IMR-90 (cell line): Measurements from ENCODE around the gene RNASEH2B. TPM values are rescaled to one million over a fixed set of nuclear protein-coding genes. Genes with fewer than 3 reads are reported as not detected.

Source experiments
- ATAC-seq: fragments of 200-7000 bp; cut with Tn5 transposase; 2 replicates; pipeline ENCODE4 v1.9.1; 2020; ENCODE audit warnings: low read depth, mild to moderate bottlenecking, moderate library complexity
- BruUV-seq: library from RNA; stranded (reverse); fragments of 400-500 nt; replicated peaks from 2 replicates; lab custom pipeline; 2021; lab: Mats Ljungman, UMichigan
- CTCF ChIA-PET: fragments of 300-600 bp; formaldehyde crosslinking; extraction: SDS; loops from one replicate; lab custom pipeline; 2021; ENCODE audit warnings: antibody characterized with exemption; lab: Yijun Ruan, JAX
- POLR2A ChIA-PET: fragments of 300-600 bp; sonication (Branson Sonifier 250); formaldehyde crosslinking; loops from one replicate; lab custom pipeline; 2022; ENCODE audit warnings: antibody characterized with exemption; ENCODE audit not compliant: unreplicated experiment; lab: Charles Lee
- DNase-seq: peaks from one replicate; pipeline ENCODE4 v3.0.0; 2013
- H2AFZ ChIP-seq: replicated peaks from 2 replicates; pipeline ENCODE3; 2013; ENCODE audit warnings: low read length, mild to moderate bottlenecking; ENCODE audit not compliant: poor library complexity
- H2AK5ac ChIP-seq: 2 replicates; pipeline ENCODE4 v1.6.1; 2013; ENCODE audit warnings: low read depth, low read length, inconsistent platforms
- H2AK9ac ChIP-seq: replicated peaks from 2 replicates; pipeline ENCODE3; 2013; ENCODE audit warnings: mild to moderate bottlenecking, low read depth, low read length, moderate library complexity; ENCODE audit not compliant: poor library complexity
- H2BK120ac ChIP-seq: 2 replicates; pipeline ENCODE4 v1.6.1; 2013; ENCODE audit warnings: low read depth, low read length, inconsistent platforms
- H2BK15ac ChIP-seq: 3 replicates; pipeline ENCODE4 v1.6.1; 2013; ENCODE audit warnings: low read depth, low read length, inconsistent platforms
- H2BK20ac ChIP-seq: 2 replicates; pipeline ENCODE4 v1.6.1; 2013; ENCODE audit warnings: low read depth, mild to moderate bottlenecking, inconsistent platforms, low read length, moderate library complexity
- H2BK5ac ChIP-seq: 2 replicates; pipeline ENCODE4 v1.6.1; 2013; ENCODE audit warnings: mild to moderate bottlenecking, low read depth, low read length, inconsistent platforms; ENCODE audit not compliant: poor library complexity, severe bottlenecking
- H3K14ac ChIP-seq: replicated peaks from 2 replicates; pipeline ENCODE4 v1.6.1; 2013; ENCODE audit warnings: low read depth, low read length, inconsistent platforms
- H3K18ac ChIP-seq: 2 replicates; pipeline ENCODE4 v1.6.1; 2013; ENCODE audit warnings: low read depth, low read length, control low read depth
- H3K23ac ChIP-seq: 2 replicates; pipeline ENCODE4 v1.6.1; 2013; ENCODE audit warnings: low read depth, low read length, inconsistent platforms
- H3K27ac ChIP-seq: 2 replicates; pipeline ENCODE4 v1.5.1; 2013; ENCODE audit warnings: mild to moderate bottlenecking, control low read depth, low read length; ENCODE audit not compliant: insufficient read depth
- H3K27me3 ChIP-seq: 2 replicates; pipeline ENCODE4 v1.6.1; 2013; ENCODE audit warnings: low read length; ENCODE audit not compliant: control insufficient read depth, insufficient read depth
- H3K36me3 ChIP-seq: 2 replicates; pipeline ENCODE4 v1.6.1; 2013; ENCODE audit warnings: low read length, mixed read lengths; ENCODE audit not compliant: control insufficient read depth, insufficient read depth
- H3K4ac ChIP-seq: 2 replicates; pipeline ENCODE4 v1.6.1; 2013; ENCODE audit warnings: low read depth, low read length, inconsistent platforms
- H3K4me1 ChIP-seq: 2 replicates; pipeline ENCODE4 v1.6.1; 2013; ENCODE audit warnings: low read length, mixed read lengths; ENCODE audit not compliant: control insufficient read depth, insufficient read depth
- H3K4me2 ChIP-seq: 2 replicates; pipeline ENCODE4 v1.6.1; 2013; ENCODE audit warnings: low read depth, mild to moderate bottlenecking, control low read depth, low read length, moderate library complexity
- H3K4me3 ChIP-seq: 2 replicates; pipeline ENCODE4 v1.5.1; 2013; ENCODE audit warnings: low read depth, mild to moderate bottlenecking, control low read depth, low read length, moderate library complexity; ENCODE audit not compliant: insufficient read depth
- H3K56ac ChIP-seq: 2 replicates; pipeline ENCODE4 v1.6.1; 2013; ENCODE audit warnings: low read length, inconsistent platforms; ENCODE audit not compliant: insufficient read depth; ENCODE audit errors: extremely low read depth
- H3K79me1 ChIP-seq, 2 experiments: 2 replicates each; pipeline ENCODE4 v1.6.1; 2013; ENCODE audit warnings: low read length in 2 of 2, inconsistent platforms in 1 of 2, low read depth in 1 of 2
- H3K9ac ChIP-seq: 2 replicates; pipeline ENCODE4 v1.6.1; 2013; ENCODE audit warnings: low read depth, low read length, control low read depth
- H3K9me1 ChIP-seq: 2 replicates; pipeline ENCODE4 v1.6.1; 2013; ENCODE audit warnings: low read length, inconsistent platforms; ENCODE audit not compliant: insufficient read depth
- H3K9me3 ChIP-seq: 2 replicates; pipeline ENCODE4 v1.6.1; 2013; ENCODE audit warnings: low read length; ENCODE audit not compliant: control insufficient read depth, insufficient read depth
- H4K20me1 ChIP-seq: 2 replicates; pipeline ENCODE4 v1.6.1; 2013; ENCODE audit warnings: low read length, inconsistent platforms; ENCODE audit not compliant: insufficient read depth
- H4K5ac ChIP-seq: 2 replicates; pipeline ENCODE4 v1.6.1; 2013; ENCODE audit warnings: mild to moderate bottlenecking, low read depth, low read length, control low read depth
- H4K8ac ChIP-seq, 2 experiments: 2 replicates each; pipeline ENCODE4 v1.6.1; 2013; ENCODE audit warnings: low read depth in 2 of 2, low read length in 2 of 2, control low read depth in 1 of 2, inconsistent platforms in 1 of 2
- H4K91ac ChIP-seq: 2 replicates; pipeline ENCODE4 v1.6.1; 2013; ENCODE audit warnings: low read depth, low read length, inconsistent platforms; ENCODE audit not compliant: insufficient read depth
- BHLHE40 ChIP-seq: fragments of 150-350 bp; IDR thresholded peaks from 2 replicates; pipeline ENCODE4 v1.6.1; 2016; ENCODE audit warnings: mild to moderate bottlenecking, low read depth, low read length
- CEBPB ChIP-seq: IDR thresholded peaks from 2 replicates; pipeline ENCODE4 v1.6.1; 2012; ENCODE audit warnings: low read depth, low read length, improper control_type of control experiment
- MAFK ChIP-seq: IDR thresholded peaks from 2 replicates; pipeline ENCODE4 v1.6.1; 2012; ENCODE audit warnings: low read depth, low read length, improper control_type of control experiment
- MXI1 ChIP-seq: IDR thresholded peaks from 2 replicates; pipeline ENCODE4 v1.6.1; 2012; ENCODE audit warnings: low read depth, mild to moderate bottlenecking, low read length, moderate library complexity, borderline replicate concordance
- POLR2A ChIP-seq: IDR thresholded peaks from 2 replicates; pipeline ENCODE4 v1.6.1; 2012; ENCODE audit warnings: mild to moderate bottlenecking, low read depth, low read length
- WGBS, 2 experiments: methylation state at CpG; one replicate each; pipeline versions ENCODE4 v1.1.5 to v1.1.7; 2013; ENCODE audit warnings: missing lambda C conversion rate in 2 of 2; ENCODE audit not compliant: insufficient read length in 1 of 2; ENCODE audit errors: extremely low coverage in 2 of 2; 5-methylcytosine and 5-hydroxymethylcytosine counted together
- dilution Hi-C: fragments of 300-500 bp; cut with HindIII; formaldehyde crosslinking; loops from one replicate; pipeline ENCODE4 v1.14.3; 2018; ENCODE audit warnings: low sequenced_read_pairs; ENCODE audit not compliant: unreplicated experiment
- in situ Hi-C: fragments of 300-500 bp; cut with MboI; formaldehyde crosslinking; loops from 3 replicates; pipeline ENCODE4 v1.14.3; 2019; ENCODE audit warnings: low sequenced_read_pairs, inconsistent platforms, mixed read lengths
- intact Hi-C: fragments of 100-400 bp; cut with micrococcal nuclease; formaldehyde crosslinking; loops from 2 replicates; pipeline ENCODE4 v1.10.0; 2022
- polyA plus RNA-seq, 3 experiments: library from polyadenylated mRNA; depleted of rRNA; stranded (reverse); fragments of >200 nt; gene quantifications; 2 replicates each; pipeline ENCODE4 v1.2.3, GENCODE V29; 2012; ENCODE audit warnings: low replicate concordance in 1 of 3
- total RNA-seq: library from RNA; depleted of rRNA; stranded (reverse); fragments of >200 nt; gene quantifications from 2 replicates; pipeline ENCODE4 v1.2.3, GENCODE V29; 2012
- TF ChIP-seq, protein P1 (sequence below): conservative IDR thresholded peaks from 2 replicates; pipeline ENCODE4 v1.5.1; 2012; ENCODE audit warnings: mild to moderate bottlenecking, low read depth, low read length, improper control_type of control experiment

The RNASEH2B gene
- total and polyA plus RNA-seq, 2 of the 4 experiments (the other 2 are of a cell fraction), result 11.2 to 14.2 TPM

DNA sequence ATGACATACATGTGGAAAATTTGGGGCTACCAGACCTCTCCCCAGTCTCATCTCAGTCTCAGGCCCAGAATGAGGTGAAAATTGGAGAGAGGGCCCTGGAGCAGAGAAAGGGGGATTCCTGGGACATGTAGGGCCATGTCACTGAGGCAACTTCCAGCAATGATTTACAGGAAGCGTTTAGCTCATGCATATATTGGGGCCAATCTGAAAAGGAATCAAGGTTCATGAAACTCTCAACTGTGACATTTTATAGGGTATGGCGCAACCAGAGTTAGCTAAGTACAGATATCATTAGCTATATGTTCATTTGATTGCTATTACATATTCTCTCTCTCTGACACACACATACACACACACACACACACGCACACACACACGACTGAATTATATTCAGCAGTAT is 86.3 kb downstream of the RNASEH2B start:
- no peak overlapping the region for H2AK9ac ChIP-seq
- H3K18ac ChIP-seq, result no peak overlapping the region
- H4K20me1 ChIP-seq, result no peaks in the 10 kb centered on the region
- H3K36me3 ChIP-seq, result no peaks in the 10 kb centered on the region
- intact Hi-C loops, result no loop called here
- no peak overlapping the region for H3K23ac ChIP-seq
- no peaks in the 10 kb centered on the region for H3K9me1 ChIP-seq
- H2AK5ac ChIP-seq, result no peak overlapping the region
- ATAC-seq, result no peak
- H3K27ac ChIP-seq, result no peak overlapping the region
- dilution Hi-C loops, result no loop called here
- no peak overlapping the region for H4K91ac ChIP-seq
- no TSS peak for BruUV-seq
- no peaks in the 10 kb centered on the region for H3K79me1 ChIP-seq
- H2AFZ ChIP-seq, result no peak overlapping the region
- peaks cover 6% of the 10 kb centered on the region; the same call in 1 of the 2 replicates for H3K4me1 ChIP-seq
- no peak overlapping the region for H2BK120ac ChIP-seq
- H3K4me2 ChIP-seq, result no peak overlapping the region
- WGBS, 2 experiments, result no CpG with 5 or more reads among the region's 4 CpGs
- no peak overlapping the region for H2BK15ac ChIP-seq
- H4K8ac ChIP-seq, result no peak overlapping the region
- ChIA-PET POLR2A (no interaction called here), CTCF (interaction anchor here (0.6 kb wide), 1 partner anchor 44 kb away, joined by 4 read pairs; no protein-coding TSS in a partner anchor)
- no peak overlapping the region for H3K4ac ChIP-seq
- H4K5ac ChIP-seq, result no peak overlapping the region
- no peak overlapping the region for H2BK20ac ChIP-seq
- no peak overlapping the region for H3K4me3 ChIP-seq
- H3K9ac ChIP-seq, result no peak overlapping the region
- H3K9me3 ChIP-seq, result no peaks in the 10 kb centered on the region
- no peak overlapping the region for H3K56ac ChIP-seq
- H3K14ac ChIP-seq, result no peak overlapping the region
- H3K27me3 ChIP-seq, result peaks cover 12% of the 10 kb centered on the region
- in situ Hi-C loops, result no loop called here
- peak; percentile 38; the same call in 1 of the 2 replicates for TF ChIP-seq CEBPB
- TF ChIP-seq MAFK, result no peak
- TF ChIP-seq POLR2A, result no peak
- no peak for TF ChIP-seq BHLHE40
- TF ChIP-seq, protein P1, sequence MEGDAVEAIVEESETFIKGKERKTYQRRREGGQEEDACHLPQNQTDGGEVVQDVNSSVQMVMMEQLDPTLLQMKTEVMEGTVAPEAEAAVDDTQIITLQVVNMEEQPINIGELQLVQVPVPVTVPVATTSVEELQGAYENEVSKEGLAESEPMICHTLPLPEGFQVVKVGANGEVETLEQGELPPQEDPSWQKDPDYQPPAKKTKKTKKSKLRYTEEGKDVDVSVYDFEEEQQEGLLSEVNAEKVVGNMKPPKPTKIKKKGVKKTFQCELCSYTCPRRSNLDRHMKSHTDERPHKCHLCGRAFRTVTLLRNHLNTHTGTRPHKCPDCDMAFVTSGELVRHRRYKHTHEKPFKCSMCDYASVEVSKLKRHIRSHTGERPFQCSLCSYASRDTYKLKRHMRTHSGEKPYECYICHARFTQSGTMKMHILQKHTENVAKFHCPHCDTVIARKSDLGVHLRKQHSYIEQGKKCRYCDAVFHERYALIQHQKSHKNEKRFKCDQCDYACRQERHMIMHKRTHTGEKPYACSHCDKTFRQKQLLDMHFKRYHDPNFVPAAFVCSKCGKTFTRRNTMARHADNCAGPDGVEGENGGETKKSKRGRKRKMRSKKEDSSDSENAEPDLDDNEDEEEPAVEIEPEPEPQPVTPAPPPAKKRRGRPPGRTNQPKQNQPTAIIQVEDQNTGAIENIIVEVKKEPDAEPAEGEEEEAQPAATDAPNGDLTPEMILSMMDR, result no peak
- TF ChIP-seq MXI1, result no peak
- no peak overlapping the region for H2BK5ac ChIP-seq
- DNase-seq, result no peak
